ENCODE measurements around the gene RBM41. TPM values are rescaled to one million over a fixed set of nuclear protein-coding genes. Genes with fewer than 3 reads are reported as not detected.
A peak's percentile ranks its signal among the peaks of the same experiment; 100 is the strongest.

The RBM41 gene
- total and polyA plus RNA-seq, 4 experiments from 2014 or later, result 9.1 to 29.8 (median 21.1) TPM

GRCh38 chrX:107025545-107025944 lies 93.1 kb downstream of the RBM41 start:
- Histone ChIP-seq H3K27me3 (ENCODE audit: insufficient read depth, low read length) (no peaks in the 10 kb centered on the region), H3K4me3 (ENCODE audit: low read length in 2 of 2) (no peak overlapping the region), H3K36me3 (ENCODE audit: insufficient read depth, low read length) (no peaks in the 10 kb centered on the region), H3K27ac (ENCODE audit: low read depth, low read length) (no peak overlapping the region), H3K4me1 (ENCODE audit: insufficient read depth, low read length) (no peaks in the 10 kb centered on the region), H3K9me3 (ENCODE audit: control insufficient read depth in 1 of 2, low read length in 2 of 2) (no peaks in the 10 kb centered on the region)
- intact Hi-C loops (cut with micrococcal nuclease), result no loop called here
- CTCF ChIA-PET (ENCODE audit: partially characterized antibody), result interaction anchor here (0.6 to 1.5 kb wide), 4 partner anchors 93 to 628 kb away, joined by 3 to 4 read pairs (median 4); partner anchors contain the start of gene RBM41
- peak in 3 of 5 donors; percentile 6 to 13 (median 8) for DNase-seq
- no peak overlapping the region for H3K27ac Mint-ChIP-seq
- H3K36me3 Mint-ChIP-seq, result no peaks in the 10 kb centered on the region
- H3K4me3 Mint-ChIP-seq, result no peak overlapping the region
- H3K4me1 Mint-ChIP-seq, result no peaks in the 10 kb centered on the region
- no peaks in the 10 kb centered on the region for H3K9me3 Mint-ChIP-seq
- POLR2A ChIA-PET (ENCODE audit: partially characterized antibody), result no interaction called here
- no peaks in the 10 kb centered on the region for H3K27me3 Mint-ChIP-seq

- CTCF ChIA-PET (ENCODE audit: partially characterized antibody), result no interaction called here
- Mint-ChIP-seq H3K9me3 (no peaks in the 10 kb centered on the region), H3K27me3 (no peaks in the 10 kb centered on the region), H3K4me1 (no peaks in the 10 kb centered on the region), H3K4me3 (no peak overlapping the region), H3K36me3 (no peaks in the 10 kb centered on the region), H3K27ac (no peak overlapping the region)
- no peaks in the 10 kb centered on the region for H3K36me3 ChIP-seq (ENCODE audit: insufficient read depth, low read length)
- no peaks in the 10 kb centered on the region for H3K9me3 ChIP-seq (ENCODE audit: control insufficient read depth in 1 of 2, low read length in 2 of 2)
- intact Hi-C loops (cut with micrococcal nuclease), result no loop called here
- DNase-seq, result no peak
- H3K27me3 ChIP-seq (ENCODE audit: insufficient read depth, low read length), result no peaks in the 10 kb centered on the region
- H3K4me3 ChIP-seq (ENCODE audit: low read length in 2 of 2), result no peak overlapping the region
- no peak overlapping the region for H3K27ac ChIP-seq (ENCODE audit: low read depth, low read length)
- no peaks in the 10 kb centered on the region for H3K4me1 ChIP-seq (ENCODE audit: insufficient read depth, low read length)
- POLR2A ChIA-PET (ENCODE audit: partially characterized antibody), result no interaction called here
Measured at GRCh38 chrX:107014936-107015335, 103.7 kb downstream of the RBM41 start.

Other genes with a start within 250 kb of the RBM41 start
- not detected for gene RIPPLY1, start 215.5 kb downstream of the RBM41 start, total RNA-seq
- gene RIPPLY1, start 215.5 kb downstream of the RBM41 start, polyA plus RNA-seq, result not detected
- not detected for gene CLDN2, start 198.4 kb downstream of the RBM41 start, total RNA-seq
- gene CLDN2, start 198.4 kb downstream of the RBM41 start, polyA plus RNA-seq, result under 1 TPM in 1 of 2 donors, not detected in 1; 0.11 TPM
- gene MORC4, start 118.6 kb downstream of the RBM41 start, total RNA-seq, result 10 to 100 TPM; 12.4 to 12.6 TPM
- 10 to 100 TPM in 1 of 2 donors, 1 to 10 TPM in 1; 7.9 to 10.6 TPM for gene MORC4, start 118.6 kb downstream of the RBM41 start, polyA plus RNA-seq
- gene NUP62CL, start 87.6 kb upstream of the RBM41 start, total RNA-seq, result 1 to 10 TPM; 2.3 to 2.7 TPM
- 1 to 10 TPM; 1.2 to 1.6 TPM for gene NUP62CL, start 87.6 kb upstream of the RBM41 start, polyA plus RNA-seq
- gene DNAAF6, start 87.8 kb upstream of the RBM41 start, total RNA-seq, result not detected
- gene DNAAF6, start 87.8 kb upstream of the RBM41 start, polyA plus RNA-seq, result not detected